Effector memory CD4-positive, alpha-beta T cell (primary cell): ENCODE results near the gene SGMS1.

Source experiments
- DNase-seq, 3 donors: peaks; one replicate each; pipeline ENCODE4 v3.0.0-alpha.2; 2020
- H3K27ac ChIP-seq: 2 replicates; pipeline ENCODE4 v1.7.0; 2013; ENCODE audit warnings: mild to moderate bottlenecking, low read length, moderate library complexity; ENCODE audit not compliant: insufficient read depth, poor library complexity, severe bottlenecking
- H3K27me3 ChIP-seq: replicated peaks from 2 replicates; pipeline ENCODE4 v1.7.0; 2013; ENCODE audit warnings: mild to moderate bottlenecking, low read length; ENCODE audit not compliant: insufficient read depth, control insufficient read depth, poor library complexity, severe bottlenecking
- H3K36me3 ChIP-seq: 2 replicates; pipeline ENCODE4 v1.7.0; 2013; ENCODE audit warnings: mild to moderate bottlenecking, low read length, moderate library complexity; ENCODE audit not compliant: control insufficient read depth, insufficient read depth
- H3K4me1 ChIP-seq: 2 replicates; pipeline ENCODE4 v1.7.0; 2013; ENCODE audit warnings: low read length, mild to moderate bottlenecking; ENCODE audit not compliant: control insufficient read depth, insufficient read depth, poor library complexity, severe bottlenecking
- H3K4me3 ChIP-seq: 2 replicates; pipeline ENCODE4 v1.7.0; 2013; ENCODE audit warnings: low read length, low read depth, mild to moderate bottlenecking; ENCODE audit not compliant: insufficient read depth, poor library complexity, severe bottlenecking
- H3K9me3 ChIP-seq: 2 replicates; pipeline ENCODE4 v1.7.0; 2013; ENCODE audit warnings: mild to moderate bottlenecking, low read length, moderate library complexity; ENCODE audit not compliant: control insufficient read depth

Gene SGMS1

GRCh38 chr10:50390302-50390701, 233.5 kb downstream of the SGMS1 start:
- DNase-seq, result no peak
- Histone ChIP-seq H3K4me1 (no peaks in the 10 kb centered on the region), H3K27me3 (no peaks in the 10 kb centered on the region), H3K36me3 (no peaks in the 10 kb centered on the region), H3K4me3 (no peak overlapping the region), H3K27ac (no peak overlapping the region), H3K9me3 (no peaks in the 10 kb centered on the region)

GRCh38 chr10:50388181-50388580, 235.6 kb downstream of the SGMS1 start:
- Histone ChIP-seq H3K27me3 (no peaks in the 10 kb centered on the region), H3K27ac (no peak overlapping the region), H3K4me1 (no peaks in the 10 kb centered on the region), H3K9me3 (no peaks in the 10 kb centered on the region), H3K36me3 (no peaks in the 10 kb centered on the region), H3K4me3 (no peak overlapping the region)
- DNase-seq, result no peak

DNA sequence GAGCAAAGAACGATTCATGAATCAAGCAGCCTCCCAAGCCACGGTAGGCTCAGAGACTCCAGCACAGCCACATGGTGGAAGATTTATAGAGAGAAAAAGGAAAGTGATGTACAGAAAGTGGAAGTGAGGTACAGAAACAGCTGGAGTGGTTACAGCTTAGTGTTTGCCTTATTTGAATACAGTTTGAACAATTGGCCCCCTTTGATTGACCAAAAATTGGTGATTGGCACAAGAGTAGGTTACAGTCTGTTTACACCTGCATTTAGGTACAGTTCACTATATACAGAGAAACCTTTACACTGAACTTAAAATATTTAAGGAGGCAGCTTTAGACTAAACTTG, 236.1 kb downstream of the SGMS1 start:
- Histone ChIP-seq H3K9me3 (no peaks in the 10 kb centered on the region), H3K4me3 (no peak overlapping the region), H3K27me3 (no peaks in the 10 kb centered on the region), H3K36me3 (no peaks in the 10 kb centered on the region), H3K27ac (no peak overlapping the region), H3K4me1 (no peaks in the 10 kb centered on the region)
- no peak for DNase-seq

DNA sequence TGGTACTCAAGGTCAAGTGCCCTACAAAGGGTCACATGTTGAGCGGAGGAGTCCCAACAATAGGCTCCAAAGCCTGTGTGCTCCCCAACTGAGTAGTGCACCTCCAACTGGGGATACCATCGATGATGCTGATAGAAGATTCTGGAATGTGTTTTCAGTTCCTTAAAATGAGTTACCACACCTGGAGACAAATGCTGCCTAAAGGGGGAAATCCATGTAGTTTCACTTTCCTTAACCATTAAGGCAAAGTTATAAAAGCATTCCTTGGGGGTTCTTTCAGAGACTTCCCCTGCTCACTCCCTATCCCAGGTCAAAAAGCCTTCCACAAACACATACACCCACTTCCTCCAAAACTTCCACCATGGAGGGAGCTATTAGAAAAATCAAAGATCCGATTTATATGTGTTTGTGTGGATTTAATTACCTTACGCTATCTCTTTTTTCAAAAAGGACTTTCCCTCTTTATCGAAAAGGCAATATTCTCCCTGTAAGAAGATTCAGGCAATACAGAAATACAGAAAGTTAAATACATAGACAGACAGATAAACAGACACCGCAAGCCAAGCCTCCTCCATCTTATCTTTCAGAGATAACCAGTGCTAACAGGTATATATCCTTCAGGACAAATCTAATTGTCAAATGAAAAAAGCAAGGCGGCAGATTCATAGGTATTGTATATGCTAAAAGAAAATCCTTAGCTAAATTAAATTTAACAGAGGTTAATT, 236.6 kb downstream of the SGMS1 start:
- Histone ChIP-seq H3K4me3 (no peak overlapping the region), H3K27me3 (no peaks in the 10 kb centered on the region), H3K4me1 (no peaks in the 10 kb centered on the region), H3K36me3 (no peaks in the 10 kb centered on the region), H3K27ac (no peak overlapping the region), H3K9me3 (no peaks in the 10 kb centered on the region)
- no peak for DNase-seq

- Histone ChIP-seq H3K27ac (no peak overlapping the region), H3K27me3 (no peaks in the 10 kb centered on the region), H3K36me3 (no peaks in the 10 kb centered on the region), H3K9me3 (no peaks in the 10 kb centered on the region), H3K4me3 (no peak overlapping the region), H3K4me1 (no peaks in the 10 kb centered on the region)
- no peak for DNase-seq
These were observed 238.1 kb downstream of the SGMS1 start for GRCh38 chr10:50385624-50386023.

GRCh38 chr10:50384898-50385297, 238.9 kb downstream of the SGMS1 start:
- Histone ChIP-seq H3K27me3 (no peaks in the 10 kb centered on the region), H3K4me3 (no peak overlapping the region), H3K4me1 (no peaks in the 10 kb centered on the region), H3K36me3 (no peaks in the 10 kb centered on the region), H3K9me3 (no peaks in the 10 kb centered on the region), H3K27ac (no peak overlapping the region)
- DNase-seq, result no peak

- Histone ChIP-seq H3K4me1 (no peaks in the 10 kb centered on the region), H3K4me3 (no peak overlapping the region), H3K36me3 (no peaks in the 10 kb centered on the region), H3K27ac (no peak overlapping the region), H3K9me3 (no peaks in the 10 kb centered on the region), H3K27me3 (no peaks in the 10 kb centered on the region)
- DNase-seq, result no peak
These were observed 239.5 kb downstream of the SGMS1 start for GRCh38 chr10:50384238-50384637.

- no peak overlapping the region for H3K27ac ChIP-seq
- no peaks in the 10 kb centered on the region for H3K9me3 ChIP-seq
- H3K4me1 ChIP-seq, result no peaks in the 10 kb centered on the region
- no peaks in the 10 kb centered on the region for H3K27me3 ChIP-seq
- H3K36me3 ChIP-seq, result no peaks in the 10 kb centered on the region
- H3K4me3 ChIP-seq, result no peak overlapping the region
- DNase-seq, result no peak
These were observed 241.2 kb downstream of the SGMS1 start for GRCh38 chr10:50382576-50383023.

DNA sequence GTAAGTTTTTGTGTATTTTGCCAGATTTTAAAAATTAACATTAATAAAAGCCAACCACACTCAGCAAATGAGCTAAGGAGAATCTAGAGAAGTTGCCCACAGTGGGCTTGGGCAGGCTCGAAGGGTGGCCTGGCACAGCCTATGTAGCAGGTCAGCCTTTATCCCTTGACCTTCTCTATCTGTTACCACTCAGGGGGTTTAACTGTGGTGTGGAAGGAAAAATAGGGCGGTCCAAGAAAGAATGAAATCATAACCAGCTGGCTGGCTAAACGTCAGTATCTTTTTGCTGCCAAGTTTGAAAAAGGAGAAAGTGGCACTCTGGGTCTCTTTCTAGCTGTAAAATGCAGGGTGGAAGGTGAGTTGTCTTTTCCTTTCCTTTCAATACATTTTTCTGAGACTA, 242.1 kb downstream of the SGMS1 start:
- DNase-seq, result no peak
- Histone ChIP-seq H3K27ac (no peak overlapping the region), H3K4me3 (no peak overlapping the region), H3K36me3 (no peaks in the 10 kb centered on the region), H3K9me3 (no peaks in the 10 kb centered on the region), H3K27me3 (no peaks in the 10 kb centered on the region), H3K4me1 (no peaks in the 10 kb centered on the region)

- Histone ChIP-seq H3K27ac (no peak overlapping the region), H3K36me3 (no peaks in the 10 kb centered on the region), H3K27me3 (no peaks in the 10 kb centered on the region), H3K9me3 (no peaks in the 10 kb centered on the region), H3K4me3 (no peak overlapping the region), H3K4me1 (peaks cover 3% of the 10 kb centered on the region)
- DNase-seq, result no peak
These were observed 244.1 kb downstream of the SGMS1 start for GRCh38 chr10:50379616-50380015.
